HTERT RPE-1 (cell line): Measurements from ENCODE around the gene CHAD.
"Not testable (repeated sequence)": the region's sequence is repeated elsewhere in the genome, so short reads cannot be mapped to it uniquely, and the experiment has no call there.

Experiments
- in situ Hi-C: fragments of 300-500 bp; cut with MboI; formaldehyde crosslinking; loops from 4 replicates; pipeline ENCODE4 v1.14.3; 2020; ENCODE audit warnings: low sequenced_read_pairs

Gene CHAD

DNA sequence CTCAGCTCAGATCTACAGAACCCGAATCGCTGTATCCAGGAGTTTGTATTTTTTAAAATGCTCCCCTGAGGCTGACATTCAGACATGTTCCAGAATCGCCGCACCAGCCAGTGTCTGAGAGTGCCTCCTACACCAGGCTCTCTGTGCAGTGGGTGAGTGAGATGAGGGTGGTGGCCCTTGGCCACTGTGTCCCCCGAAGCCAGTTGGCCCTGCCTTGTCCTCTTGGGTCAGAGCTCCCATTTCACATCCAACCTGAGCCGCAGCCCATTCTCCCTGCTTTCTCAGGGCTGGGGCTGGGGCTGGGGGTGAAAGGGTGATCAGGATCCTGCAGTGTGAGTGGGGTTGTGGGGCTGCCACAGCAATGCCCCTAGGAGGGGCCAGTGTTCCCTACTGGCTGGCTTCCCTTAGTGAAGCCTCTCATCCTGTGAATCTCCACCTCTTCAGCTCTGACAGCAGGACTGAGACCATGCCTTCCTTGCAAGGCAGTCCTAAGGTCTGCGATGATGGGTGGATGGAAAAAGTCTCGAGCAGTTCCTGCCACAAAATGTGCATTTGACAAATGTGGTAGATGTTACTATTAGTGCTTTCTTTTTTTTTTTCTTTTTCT is 26.6 kb upstream of the CHAD start:
- in situ Hi-C loops, result no loop called here

DNA sequence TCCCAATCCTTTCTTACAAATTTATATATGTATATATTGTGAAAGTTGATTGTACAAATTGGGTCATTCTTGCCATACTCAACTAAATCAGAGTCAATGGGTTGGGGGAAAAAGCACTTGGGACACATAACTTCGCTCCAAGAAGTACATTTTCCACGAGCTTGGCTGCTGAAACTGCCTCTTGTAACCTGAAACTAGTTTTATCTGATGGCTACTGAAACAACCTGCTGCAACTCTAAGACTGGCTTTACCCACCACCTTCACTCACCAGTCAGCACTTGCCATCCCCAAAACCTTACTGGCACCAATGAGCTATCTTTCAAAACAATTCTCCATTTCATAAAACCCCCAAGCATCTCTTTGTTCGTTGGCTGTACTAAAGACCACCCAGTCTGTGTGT is 25.1 kb upstream of the CHAD start:
- in situ Hi-C loops, result no loop called here

DNA sequence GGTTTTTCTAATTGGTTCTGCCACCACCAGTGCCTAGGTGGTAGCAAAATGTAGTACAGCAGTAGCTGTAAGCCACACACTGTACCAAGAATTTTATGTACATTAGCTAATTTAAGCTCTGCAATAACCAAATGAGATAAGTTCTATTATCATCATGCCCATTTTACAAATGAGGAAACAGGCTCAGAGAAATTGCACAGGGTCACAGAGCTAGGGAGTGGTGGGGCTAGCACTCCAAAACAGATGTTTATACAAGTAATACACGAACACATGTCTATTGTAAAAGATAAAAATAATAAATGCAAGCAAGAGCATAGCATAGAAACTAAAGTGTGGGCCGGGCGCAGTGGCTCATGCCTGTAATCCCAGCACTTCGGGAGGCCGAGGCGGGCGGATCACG is 23.5 kb upstream of the CHAD start:
- in situ Hi-C loops, result no loop called here

DNA sequence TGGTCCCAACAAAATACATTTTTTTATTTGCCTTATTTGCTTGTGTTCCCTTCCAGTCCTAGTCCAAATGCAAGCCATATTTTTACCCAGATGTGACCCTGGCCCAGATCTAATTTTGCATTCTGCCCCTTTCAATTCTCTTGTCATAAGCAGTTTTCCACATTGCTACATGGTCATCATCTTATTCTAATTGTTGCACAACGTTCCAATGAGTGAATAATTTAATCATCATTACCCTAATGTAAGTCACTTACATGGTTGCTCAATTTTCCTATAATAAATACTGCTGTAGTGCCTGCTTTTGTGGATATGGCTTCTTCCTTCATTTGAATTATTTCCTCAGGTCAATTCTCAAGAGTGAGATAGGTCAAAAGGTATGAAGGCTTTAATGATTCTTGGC is 22.8 kb upstream of the CHAD start:
- in situ Hi-C loops, result no loop called here

DNA sequence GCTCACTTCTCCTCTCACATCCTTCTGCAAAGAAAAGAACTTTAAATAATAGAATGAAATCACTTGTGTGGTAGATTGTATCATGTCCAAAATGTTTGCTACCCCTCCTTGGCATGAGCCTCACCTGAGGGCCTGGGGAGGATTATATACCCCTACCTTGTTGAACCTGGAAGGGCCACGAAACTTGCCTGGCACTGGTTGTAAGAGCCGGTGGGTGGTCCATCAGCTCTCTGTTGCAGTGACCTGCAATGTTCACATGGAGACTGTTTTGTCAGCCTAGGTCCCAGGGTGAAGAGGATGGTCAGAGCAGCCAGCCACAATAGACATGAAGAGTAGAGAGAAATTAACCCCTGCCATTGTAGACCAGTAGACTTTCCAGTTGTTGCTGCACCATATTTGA is 20.2 kb upstream of the CHAD start:
- in situ Hi-C loops, result no loop called here

DNA sequence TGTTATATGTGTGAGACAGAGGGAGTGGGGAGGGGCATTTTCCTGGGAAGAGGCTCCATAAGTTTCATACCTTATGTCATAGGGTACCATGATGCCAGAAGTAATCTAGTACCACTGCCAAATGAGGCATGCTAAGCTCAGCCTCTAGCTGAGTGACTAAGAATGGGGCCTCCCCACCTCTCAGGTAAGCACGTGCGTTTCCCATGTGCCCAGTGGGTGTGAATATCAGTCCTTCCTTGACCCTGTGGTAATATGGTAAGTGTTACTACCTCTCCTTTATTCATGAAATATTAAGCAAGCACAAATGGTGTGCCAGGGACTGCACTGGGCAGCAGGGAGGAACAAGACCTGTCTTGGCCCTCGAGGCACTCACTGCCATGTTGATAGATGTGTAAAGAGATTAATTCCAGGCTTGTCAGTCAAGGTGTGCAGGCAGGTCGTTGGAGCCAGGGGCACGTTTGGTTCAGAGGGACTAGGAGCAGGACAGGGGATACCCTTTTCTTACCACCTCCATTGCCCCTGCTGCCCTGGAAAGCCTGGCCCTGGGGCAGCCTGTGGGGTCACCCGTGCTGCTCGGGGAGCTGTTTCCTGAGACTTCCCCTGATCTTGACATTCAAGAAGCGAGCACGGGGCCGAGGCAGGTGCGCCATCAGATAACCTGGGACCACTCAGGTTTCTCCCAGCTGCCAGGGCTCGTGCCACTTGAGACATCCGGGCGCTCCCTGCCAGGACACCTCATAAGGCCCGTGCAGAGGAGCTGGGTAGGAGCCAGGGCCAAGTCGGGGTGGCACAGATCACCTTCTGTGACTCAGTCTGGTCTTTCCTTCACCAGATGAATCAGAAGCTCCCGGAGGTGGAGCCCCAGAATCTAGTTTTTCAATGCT is 18.8 kb upstream of the CHAD start:
- in situ Hi-C loops, result no loop called here

DNA sequence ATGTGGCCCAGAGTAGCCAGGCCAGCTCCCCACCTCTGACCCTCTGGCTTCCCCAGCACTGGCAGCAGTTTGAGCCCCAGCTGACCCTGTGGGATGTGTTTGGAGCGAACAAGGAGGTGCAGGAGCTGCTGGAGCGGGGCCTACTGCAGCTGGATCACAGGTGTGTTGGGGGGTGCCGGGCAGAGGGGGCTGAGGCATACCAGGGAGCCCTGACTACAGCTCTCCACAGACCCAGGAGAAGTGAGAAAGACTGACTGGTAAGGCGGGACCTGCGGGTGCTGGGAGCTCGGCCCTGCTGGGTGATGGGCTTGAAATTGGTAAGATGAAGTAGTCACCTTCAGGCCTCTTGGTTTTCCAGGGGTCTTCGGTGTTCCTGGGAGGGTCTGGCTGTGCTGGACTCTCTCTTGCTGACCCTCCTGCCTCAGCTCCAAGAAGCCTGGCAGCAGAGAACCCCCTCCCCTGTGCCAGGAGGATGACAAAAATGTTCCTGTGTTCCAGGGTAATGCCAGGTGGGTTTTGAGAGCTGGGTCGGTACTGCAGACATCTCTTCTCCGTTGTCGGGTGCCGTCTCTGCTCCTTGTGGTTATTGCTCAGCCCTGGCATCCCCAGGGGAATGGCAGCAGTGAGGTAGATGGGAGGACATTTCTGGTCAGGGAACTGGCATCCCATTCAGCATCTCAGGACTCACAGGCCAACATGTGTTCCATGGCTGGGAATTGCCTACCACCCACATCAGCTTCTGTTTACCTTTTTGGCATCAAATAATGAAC is 15.9 kb upstream of the CHAD start:
- in situ Hi-C loops, result no loop called here

DNA sequence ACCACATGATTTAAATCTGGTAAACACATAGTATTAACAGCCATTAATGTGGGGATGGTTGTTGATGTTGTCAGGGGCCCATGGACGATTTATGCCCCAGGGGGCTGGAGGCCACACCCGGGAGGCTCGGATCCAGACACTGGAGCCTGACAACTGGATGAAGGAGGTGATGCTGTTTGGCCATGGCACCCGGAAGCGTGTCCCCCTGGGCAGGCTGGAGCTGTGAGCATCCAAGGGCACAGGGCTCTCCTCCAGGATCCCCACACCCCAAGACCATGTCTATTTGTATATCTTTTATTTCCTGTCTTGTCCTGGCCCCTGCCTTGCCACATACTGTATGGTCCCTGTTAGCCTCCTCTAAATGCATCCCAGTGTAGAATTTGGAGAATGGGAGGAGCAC is 14.6 kb upstream of the CHAD start:
- in situ Hi-C loops, result no loop called here

DNA sequence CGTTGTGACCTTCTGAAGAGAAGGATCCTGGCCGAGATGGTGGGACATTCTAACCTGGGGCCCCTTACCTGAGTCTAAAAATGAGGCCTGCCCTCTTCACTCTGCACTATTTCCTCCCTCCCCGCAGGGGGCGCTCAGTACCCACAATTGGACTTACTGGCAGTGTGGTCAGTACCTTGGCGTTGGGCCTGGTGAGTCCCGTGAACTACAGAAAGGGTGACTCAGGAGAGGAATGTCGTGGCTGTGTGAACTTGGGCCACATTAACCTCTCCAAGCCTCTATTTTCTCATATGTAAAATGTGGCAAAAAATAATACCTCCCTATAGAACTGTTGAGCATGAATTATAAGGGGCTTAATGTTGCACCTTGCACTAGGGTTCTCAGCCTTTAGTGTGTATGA is 13.8 kb upstream of the CHAD start:
- in situ Hi-C loops, result no loop called here

DNA sequence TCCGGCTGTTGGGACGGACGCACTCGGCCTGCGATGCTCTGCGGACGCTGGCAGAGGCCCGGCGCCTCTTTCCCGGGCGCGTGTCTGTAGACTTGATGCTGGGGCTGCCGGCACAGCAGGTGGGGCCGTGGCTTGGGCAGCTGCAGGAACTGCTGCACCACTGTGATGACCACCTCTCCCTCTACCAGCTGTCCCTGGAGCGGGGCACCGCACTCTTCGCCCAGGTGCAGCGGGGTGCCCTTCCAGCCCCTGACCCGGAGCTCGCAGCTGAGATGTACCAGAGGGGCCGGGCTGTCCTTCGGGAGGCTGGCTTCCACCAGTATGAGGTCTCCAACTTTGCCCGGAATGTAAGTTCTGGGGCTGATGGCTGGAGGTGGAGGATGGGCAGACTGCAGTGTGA is 13.4 kb upstream of the CHAD start:
- in situ Hi-C loops, result no loop called here

DNA sequence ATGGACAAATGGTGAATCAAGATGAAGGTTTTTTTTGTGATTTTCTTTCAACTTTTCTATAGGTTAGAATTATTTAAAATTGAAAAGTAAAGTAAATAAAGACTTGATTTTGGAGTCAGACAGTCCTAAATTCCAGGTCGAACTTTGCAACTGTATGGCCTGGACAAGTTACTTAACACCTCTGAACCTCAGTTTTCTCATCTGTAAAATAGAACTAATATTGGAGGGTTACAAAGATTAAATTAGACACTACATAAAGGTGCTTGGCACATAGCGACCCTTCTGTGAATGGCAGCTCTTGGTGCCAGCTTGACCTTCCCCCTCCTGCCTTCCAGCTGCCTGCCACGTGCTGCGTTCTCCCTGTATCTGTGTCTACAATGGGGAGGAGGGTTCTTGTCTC is 13.0 kb upstream of the CHAD start:
- in situ Hi-C loops, result no loop called here

DNA sequence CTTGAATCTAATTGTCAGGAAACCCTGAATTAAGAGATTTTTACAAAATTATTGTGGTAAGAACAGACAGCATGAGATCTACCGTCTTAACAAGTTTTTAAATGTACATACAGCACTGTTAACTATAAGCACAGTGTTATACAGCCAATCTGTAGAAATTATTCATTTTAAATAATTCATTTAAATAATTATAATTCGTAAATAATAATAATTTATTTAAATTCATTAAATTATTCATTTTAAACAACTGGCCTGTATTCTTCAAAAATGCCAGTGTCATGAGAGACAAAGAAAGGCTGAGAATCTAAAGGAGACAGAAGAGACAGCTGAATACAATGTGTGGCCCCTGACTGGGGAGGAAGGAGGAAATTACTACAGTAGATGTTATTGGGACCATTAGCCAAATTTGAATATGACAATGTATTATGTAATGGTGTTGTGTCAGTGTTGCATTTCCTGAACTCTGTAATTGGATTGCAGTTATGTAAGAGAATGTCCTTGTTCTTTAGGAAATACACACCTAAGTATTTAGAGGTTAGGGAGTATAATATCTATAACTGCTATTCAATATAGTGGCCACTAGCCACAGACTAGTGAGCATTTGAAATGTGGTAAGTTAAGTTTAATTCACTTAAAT is 12.3 kb upstream of the CHAD start:
- in situ Hi-C loops, result no loop called here

DNA sequence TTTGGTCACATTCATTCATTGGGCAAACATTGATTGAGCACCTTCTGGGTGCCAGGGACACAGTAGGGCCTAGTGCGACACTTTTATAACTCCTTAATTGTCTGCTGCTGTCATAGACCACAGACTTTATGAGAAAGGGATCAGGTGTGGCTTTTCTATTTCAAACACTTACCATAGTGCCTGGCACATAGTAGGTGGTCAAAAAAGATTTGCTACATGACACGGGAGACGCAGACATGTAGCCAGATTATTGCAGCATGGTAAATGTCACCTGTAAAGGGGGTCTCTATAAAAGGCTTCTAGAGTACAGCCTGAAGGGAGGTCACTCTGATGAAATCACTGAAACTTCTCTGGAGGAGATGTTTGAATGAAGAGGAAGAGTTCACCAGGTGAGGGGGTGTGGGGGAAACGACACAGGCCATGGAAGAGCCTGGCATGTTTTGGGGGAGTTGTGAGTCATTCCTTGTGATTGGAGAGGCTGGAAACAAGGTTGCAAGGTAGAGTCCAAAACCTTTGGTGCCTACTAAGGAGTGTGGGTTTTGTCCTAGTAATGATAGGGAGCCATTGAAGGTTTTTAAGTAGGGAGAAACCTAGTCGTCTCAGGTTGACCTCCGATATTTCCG is 11.6 kb upstream of the CHAD start:
- in situ Hi-C loops, result no loop called here

DNA sequence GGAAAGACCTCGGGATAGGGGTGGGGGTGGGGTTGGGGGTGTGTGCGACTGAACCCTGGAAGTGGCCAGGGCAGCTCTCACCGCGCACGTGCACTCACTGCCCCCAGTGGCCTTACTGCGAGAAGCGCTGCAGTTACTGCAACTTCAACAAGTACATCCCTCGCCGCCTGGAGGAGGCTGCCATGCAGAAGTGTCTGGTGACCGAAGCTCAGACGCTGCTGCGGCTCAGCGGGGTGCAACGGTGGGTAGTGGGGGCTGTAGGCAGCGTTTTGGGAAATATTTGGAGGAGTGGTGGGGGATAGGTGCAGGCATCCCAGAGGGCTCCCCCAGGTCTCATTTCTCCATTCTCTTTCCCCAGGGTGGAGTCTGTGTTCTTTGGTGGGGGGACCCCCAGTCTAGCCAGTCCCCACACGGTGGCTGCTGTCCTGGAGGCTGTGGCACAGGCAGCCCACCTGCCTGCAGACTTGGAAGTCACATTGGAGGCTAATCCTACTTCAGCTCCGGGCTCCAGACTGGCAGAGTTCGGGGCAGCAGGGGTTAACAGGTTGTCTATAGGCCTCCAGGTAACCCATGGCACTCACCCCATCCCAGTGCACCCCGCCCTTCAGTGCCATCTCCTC is 11.0 kb upstream of the CHAD start:
- in situ Hi-C loops, result no loop called here

DNA sequence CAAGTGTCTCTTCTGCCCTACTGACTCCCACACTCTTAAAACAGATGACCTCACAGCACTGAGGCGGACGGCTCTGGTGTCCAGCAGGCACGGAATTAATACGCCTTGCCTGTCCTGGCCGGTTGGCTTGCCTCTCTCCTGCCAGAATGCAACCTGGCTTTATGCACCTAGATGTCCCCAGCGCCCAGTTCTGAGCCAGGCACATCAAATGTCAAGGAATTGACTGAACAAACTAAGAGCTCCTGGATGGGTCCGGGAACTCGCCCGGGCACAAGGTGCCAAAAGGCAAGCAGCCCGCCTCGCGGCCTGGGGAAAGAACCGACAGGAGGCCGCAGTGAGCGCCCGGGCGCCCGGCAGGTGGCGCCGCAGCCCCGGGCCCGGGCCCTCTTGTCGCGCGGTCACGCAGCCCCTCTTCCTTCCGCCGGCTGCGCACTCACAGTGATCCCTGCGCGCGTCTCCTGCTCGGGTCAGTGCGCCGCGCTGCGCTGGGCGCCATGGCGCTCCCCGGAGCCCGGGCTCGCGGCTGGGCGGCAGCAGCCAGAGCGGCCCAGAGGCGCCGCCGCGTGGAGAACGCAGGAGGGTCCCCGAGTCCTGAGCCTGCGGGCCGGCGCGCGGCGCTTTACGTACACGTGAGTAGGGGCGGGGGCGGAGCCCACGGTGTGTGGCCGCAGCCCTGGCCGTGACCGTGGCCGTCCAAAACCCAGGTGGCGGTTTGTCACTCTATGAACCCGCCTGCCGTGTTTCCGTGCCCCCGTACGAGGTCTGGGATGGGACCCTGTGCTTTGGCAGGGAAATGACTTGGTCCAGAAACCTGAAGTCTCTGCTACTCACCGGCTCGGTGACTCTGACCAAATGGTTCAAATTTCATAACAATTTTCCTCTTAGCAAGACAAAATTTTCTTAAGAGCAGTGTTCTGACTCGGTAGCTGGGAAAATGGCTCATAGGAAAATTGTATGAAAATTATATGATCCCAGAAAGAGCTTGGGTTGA is 10.0 kb upstream of the CHAD start, which contains the start of gene RSAD1:
Gene RSAD1 (plus strand): TSS at position 470 of the 991 bp plus-strand sequence. CDS start 25 bp downstream, at position 495.
- in situ Hi-C loops, result no loop called here

DNA sequence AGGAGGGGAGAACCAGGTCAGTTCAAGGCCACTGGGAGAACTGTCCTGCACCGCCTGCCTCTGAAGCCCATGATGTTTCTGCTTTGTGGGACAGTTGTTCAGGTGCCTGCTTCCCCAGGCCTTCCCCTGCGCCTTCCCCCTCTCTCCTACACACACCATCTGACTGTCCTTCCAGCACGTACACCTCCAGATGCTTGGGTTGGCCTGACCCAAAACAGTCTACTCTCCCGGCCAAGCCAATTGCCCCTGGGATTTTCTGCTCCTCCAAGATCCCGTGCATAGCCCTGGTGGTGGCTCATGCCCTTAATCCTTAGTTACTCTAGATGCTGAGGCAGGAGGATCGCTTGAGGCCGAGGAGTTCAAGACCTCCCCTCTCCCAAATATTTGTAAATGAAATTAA is 9.3 kb upstream of the CHAD start:
- in situ Hi-C loops, result no loop called here

DNA sequence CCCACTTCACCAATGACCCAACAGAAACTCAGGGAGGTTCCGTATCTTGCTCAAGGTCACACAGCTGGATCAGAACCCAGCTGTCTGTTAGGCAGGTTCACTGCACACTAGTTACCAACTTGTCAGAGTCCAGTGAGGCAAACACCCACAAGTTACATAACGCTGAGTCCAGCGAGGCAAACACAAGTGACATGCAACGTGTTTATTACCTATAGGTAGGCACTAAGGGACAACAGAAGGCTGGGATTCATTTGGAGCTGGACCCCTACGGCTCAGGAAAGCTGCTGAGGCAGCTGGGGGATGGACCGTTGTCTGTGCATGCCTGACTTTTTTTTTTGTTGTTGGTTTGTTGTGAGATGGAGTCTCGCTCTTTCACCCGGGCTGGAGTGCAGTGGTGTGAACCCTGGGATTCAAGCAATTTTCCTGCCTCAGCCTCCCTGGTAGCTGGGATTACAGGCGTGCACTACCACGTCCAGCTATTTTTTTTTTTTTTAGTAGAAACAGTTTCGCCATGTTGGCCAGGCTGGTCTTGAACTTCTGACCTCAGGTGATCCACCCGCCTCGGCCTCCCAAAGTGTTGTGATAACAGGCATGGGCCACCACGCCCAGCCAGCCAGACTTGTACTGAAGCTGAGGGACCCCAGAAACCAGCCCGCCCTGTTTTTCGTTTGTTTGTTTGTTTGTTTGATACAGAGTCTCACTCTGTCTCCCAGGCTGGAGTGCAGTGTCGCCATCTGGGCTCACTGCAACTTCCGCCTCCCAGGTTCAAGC is 8.1 kb upstream of the CHAD start:
- in situ Hi-C loops, result no loop called here

DNA sequence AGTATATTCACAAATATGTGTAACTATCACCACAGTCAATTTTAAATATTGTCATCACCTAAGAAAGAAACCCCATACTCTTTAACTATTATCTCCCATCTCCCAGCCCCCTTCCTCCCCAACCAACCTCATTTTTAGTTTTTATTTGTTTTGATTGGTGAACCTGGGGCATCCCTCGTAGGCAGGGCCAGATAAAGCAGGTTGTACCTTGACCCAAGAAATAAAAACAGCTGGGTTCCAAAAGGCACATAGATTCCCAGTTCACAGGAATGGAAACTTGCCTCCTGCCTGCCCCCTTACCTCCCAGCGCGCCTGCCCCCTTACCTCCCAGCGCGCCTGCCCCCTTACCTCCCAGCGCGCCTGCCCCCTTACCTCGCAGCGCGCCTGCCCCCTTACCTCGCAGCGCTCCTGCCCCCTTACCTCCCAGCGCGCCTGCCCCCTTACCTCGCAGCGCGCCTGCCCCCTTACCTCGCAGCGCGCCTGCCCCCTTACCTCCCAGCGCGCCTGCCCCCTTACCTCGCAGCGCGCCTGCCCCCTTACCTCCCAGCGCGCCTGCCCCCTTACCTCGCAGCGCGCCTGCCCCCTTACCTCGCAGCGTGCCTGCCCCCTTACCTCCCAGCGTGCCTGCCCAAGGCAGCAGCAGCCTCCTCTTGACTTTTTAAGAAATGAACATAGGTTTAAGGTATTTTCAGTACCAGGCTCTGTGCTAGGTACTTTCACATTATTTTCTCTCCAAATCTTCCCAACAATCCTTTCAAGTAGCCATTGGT is 7.3 kb upstream of the CHAD start:
- in situ Hi-C loops, result not testable (repeated sequence)
